GM21619 (cell line): ENCODE measurements around the gene GRIK1.
A peak's percentile ranks its signal among the peaks of the same experiment; 100 is the strongest.

ENCODE experiments used
- ATAC-seq: cut with Tn5 transposase; IDR thresholded peaks from one replicate; pipeline ENCODE4 v1.9.1; 2021; ENCODE audit not compliant: unreplicated experiment

The GRIK1 gene

DNA sequence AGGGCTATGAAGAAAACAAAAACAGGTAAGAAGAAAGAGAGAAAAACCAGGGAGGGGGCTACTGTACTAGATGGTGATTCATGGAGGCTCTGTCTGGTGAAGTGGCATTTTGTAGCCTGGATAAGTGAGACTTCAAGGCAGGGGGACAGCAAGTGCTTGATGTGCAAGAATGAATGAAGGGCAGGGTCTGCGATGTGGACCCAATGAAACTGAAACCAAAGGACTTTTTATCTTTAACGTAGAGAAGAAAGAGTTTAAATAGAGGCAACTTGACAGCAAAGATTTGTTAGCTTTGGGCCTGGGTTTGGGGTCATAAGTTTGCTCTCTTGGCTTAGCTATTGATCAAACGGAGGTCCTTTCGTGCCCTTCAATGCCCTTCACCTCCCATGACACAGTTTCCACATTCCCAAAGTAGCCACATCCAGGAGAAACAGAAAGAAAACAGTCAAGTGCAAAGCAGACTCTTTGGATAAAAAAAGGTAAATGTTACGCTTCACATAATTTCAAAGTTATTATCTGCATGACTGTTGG is 291.0 kb downstream of the GRIK1 start:
- ATAC-seq, result no peak

- ATAC-seq, result no peak
Observed at GRCh38 chr21:29647353-29647781, 292.4 kb downstream of the GRIK1 start.

DNA sequence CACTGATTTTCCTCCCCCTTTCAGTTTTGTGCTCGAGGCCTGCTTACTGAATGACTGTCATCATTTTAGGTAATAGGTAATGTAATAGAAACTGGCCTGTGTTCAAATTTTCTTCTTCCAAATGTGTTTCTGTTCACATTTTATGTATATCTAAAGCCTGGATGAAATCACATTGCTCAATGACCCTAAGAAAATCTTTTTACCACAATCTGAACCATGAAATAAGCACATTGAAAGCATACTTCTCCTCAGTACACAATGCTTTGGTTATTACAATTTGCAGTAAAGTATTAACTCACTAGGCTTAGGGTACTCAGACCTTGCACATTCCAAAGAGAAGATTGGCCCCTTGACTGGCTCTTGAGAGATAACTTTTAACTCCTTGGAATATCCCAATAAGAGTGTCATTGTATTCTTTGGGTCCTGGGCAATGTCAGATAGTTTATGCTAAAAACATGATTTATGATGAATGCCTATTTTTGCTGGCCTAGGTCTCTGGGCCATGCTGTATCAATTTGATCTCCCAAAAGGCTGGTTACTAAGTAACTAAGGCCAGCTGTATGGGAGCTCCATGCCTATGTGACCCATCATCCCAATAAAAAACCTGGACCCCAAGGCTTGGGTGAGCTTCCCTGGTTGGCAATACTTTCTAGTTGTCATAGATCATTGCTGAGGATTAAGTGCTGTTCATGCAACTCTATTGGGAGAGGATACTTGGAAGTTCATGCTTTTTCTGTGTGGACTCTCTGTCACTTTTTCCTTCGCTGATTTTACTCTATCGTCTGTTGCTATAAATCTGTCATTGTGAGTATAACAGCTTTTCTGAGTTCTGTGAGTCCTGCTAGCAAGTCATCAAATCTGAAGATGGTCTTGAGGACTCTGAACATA is 293.9 kb downstream of the GRIK1 start:
- no peak for ATAC-seq

GRCh38 chr21:29643289-29643688 is 296.5 kb downstream of the GRIK1 start:
- no peak for ATAC-seq

DNA sequence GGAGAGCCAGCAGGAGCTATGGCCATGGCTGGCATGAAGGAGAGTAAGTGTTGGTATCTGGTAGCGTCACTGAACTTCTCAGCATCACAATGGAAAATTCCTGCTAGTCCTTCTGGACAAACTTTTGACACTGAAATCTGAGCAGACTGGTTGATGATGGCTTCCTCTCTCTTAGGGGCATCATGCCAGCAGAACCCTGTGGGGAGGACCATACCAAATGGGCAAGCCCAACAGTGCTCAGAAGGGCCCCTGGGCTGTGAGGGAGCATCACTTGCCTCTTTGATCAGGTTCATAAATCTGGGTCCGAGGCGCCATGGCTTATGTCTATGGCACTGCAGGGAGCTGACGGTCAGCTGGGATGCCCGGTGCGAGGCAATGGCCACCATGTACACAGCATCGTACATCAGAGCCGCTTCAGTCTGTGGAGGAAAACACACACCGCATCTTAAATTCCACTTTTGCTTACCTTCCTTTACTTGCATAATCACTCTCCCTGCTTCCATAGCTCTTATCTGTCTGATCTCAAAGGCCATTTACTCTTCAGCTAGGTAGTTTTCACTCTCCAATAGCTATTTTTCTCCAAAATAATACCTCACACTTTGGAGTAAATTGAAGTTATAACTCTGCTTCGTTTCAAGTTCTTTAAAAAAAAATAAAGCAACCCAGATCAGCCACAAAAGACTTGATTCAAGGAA is 297.1 kb downstream of the GRIK1 start:
- no peak for ATAC-seq

DNA sequence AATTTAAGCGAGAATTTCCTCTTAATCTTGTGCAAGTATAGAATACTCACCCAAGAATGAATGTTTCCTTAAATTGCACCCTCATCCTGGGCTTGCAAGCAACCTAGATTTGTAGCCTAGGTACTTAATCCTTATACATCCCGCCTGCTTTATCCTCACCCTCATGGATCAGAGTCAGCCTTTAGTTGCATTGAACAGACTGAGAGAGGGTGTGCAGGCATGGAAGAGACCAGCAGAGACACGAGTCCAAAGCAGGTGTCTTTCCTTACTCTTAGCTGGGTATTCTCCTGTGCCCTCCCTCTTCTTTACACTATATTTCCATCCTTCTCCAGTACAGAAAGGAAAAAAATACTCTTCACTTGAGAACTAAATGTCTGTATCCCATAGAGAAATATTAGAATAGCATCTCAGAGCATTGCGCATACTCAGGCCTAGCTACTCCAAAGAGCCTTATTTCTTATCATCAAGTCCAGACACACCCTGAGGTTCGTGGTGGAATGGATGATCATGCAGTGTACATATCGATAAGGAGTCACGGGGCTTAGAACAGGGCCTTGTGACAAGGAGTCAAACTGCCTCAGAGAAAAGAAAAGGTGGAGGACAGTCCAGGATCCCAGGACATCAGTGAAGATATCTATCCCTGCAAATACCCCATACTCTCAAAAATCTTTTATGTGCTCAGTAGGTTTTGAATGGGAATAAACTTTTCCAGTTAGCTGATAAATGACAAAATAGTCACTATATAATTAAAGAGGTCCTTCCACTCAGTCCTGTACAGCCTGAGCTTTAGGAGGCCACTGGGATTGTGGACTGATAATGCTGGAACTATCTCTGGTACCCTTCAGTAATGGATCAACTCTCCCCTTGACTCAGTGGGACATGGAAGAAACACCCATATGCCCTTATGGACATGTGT is 297.9 kb downstream of the GRIK1 start:
- no peak for ATAC-seq

DNA sequence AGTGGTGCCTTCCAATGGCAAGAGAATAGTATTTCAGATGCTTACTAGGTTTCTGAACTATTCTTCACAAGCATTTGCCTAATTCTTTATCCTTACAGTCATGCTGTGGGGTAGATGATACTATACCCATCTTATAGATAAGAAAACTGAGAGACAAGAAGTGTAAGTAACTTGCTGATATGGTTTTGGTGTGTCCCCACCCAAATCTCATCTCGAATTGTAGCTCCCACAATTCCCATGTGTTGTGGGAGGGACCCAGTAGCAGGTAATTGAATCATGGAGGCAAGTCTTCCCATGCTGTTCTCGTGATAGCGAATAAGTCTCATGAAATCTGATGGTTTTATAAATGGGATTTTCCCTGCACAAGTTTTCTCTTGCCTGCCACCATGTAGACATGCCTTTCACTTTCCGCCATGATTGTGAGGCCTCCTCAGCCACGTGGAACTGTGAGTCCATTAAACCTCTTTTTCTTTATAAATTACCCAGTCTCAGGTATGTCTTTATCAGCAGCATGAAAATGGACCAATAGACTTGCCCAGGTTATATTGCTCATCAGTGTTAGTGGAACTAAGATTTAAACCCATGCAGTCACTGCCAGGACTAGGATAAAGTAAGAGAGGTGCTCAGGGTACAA is 298.7 kb downstream of the GRIK1 start:
- ATAC-seq, result no peak

DNA sequence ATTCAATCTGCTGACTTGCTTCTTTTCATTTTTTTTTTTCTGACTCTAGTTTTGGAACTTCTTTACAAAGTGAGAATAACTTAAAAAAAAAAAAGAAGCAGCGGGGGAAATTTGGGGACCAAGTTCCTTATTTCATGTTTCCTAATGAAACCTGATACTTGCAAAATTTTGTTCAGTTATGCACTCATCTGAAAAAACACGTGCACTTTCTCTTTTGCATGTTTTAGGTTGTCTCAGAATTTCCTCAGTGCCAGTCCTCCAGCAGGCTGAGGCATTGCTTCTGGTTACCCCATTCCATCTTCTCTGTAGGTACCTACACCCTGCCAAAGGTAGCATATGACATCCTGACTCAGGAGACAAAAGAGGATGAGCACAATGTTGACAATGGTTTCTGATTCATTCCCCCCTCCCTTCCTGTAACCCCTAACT is 299.7 kb downstream of the GRIK1 start:
- ATAC-seq, result peak; percentile 51

- ATAC-seq, result peak; percentile 20
Observed at GRCh38 chr21:29639366-29640079, 300.3 kb downstream of the GRIK1 start.

DNA sequence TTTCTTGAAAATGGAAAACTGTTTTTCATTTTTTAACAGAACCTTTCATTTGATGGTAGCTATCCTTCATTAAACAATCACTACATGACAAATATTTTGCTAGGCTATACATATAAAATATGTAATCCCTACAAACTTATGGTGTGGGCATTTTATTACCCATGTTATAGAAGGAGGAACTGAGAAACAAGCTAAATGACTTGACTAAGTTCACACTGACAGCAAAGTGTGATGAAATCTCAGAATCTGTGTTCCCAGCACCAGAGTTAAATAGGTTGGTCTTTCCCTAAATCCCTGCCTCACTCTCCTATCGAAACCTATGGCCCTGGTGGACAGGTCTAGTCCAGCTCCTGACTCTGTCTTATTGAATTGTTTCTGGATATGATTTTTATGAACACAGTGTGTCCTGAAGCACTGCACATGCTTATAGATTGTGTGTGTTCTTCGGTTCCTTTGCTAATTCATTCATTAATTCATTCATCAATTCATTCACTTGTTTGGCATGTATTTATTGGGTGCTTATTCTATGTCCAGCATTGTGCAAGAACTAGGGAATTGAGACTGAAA is 301.0 kb downstream of the GRIK1 start:
- ATAC-seq, result peak; percentile 48

GRCh38 chr21:29638138-29638537 is 301.7 kb downstream of the GRIK1 start:
- no peak for ATAC-seq

GRCh38 chr21:29637553-29637952 is 302.2 kb downstream of the GRIK1 start:
- ATAC-seq, result no peak

DNA sequence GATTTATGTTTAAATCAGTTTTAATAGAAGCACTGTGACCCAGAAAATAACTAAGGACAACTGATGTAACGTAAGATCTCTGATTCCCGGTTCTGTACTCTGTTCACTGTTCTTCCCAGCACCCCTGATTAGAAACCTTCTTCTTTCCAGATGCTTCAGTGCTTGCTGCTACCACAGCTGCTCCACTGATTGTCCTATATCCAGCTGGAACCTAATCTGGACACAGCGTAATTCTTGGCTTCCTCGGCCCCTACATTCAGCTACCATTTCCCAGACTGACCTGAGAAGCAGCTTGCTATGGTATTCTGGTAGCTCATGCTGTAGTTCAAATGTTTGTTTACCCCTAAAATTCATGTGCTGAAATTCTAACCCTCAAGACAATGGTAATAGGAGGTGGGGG is 302.7 kb downstream of the GRIK1 start:
- no peak for ATAC-seq

- ATAC-seq, result no peak
Observed at GRCh38 chr21:29634418-29634817, 305.4 kb downstream of the GRIK1 start.

DNA sequence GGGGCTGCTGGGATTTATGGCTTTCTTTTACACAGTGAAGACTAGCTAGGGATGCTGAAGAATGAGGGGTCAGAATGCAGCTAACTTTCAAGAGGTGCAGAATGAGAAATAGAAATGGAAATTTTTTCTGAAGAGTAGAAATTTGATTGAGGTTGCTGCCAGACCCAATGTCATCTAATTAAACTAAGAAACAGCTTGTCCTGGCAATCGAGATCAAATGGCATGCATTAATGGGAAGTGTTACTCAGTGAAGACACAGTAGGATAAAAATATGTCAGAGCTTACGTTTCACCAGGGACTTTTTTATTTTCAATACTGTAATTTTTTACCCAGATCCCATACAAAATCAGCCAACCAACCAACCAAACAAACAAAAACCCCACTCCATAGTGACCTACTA is 306.0 kb downstream of the GRIK1 start:
- no peak for ATAC-seq

DNA sequence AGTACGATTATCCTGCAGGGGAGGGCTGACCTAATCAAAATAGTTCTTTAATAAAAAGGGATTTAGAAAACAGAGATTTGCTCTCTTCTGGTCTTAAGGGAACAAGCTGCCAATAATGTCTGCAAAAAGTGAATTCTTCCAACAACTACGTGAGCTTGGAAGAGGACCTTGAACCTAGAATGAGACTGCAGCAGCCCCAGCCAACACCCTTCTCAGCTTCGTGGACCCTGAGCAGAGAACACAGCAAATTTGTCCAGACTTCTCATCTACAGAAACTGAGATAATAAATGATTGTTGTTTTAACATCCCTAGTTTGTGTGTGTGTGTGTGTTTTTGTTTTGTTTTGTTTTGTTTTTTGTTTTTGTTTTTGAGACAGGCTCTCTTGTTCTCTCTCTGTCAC is 309.4 kb downstream of the GRIK1 start:
- no peak for ATAC-seq

DNA sequence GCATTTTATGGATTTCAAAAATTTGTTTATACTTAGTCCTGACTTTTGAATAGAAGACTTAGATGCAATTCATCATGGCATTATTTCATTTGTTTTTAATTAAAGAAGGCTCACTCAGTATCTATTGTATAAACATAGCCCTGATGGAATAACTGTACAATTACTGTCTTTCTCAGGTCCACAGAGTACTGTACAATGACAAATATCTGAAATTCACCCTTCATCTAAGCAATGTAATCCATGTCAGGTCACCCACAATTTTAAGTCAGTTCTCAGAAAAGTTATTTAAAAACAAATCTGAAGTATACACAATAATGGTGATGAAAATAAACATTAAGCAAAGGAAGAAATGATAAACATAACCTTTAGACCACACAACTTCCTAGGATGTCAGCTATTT is 311.9 kb downstream of the GRIK1 start:
- ATAC-seq, result no peak

DNA sequence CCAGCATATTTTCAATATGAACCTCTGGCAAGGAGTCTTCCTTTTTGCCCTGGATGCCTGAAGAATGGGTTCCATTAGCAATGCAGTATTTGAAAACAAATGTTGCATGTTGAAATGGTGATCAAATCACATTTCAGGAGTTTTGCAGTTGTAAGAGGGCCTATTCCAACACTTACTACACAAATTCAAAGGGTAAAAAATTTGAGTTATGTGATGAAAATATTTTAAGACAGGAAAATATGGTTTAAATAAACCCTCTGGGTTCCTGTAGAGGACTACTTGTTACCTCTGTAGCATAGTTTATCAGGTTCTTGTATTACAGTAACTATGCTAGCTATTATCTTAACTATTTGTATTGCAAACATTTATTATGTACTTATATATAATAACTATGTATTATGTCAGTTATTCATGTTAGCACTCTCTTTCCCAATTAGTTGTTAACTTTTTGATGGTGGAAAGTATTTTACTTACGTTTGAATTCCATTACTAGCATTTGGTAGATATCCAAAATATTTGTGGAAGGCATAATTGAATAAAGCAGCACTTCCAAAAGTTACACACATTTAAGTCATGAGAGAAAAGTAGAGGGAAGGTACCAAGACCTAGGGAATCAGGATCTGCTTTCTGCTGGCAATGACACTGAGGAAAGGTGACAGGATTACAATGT is 312.9 kb downstream of the GRIK1 start:
- ATAC-seq, result no peak

DNA sequence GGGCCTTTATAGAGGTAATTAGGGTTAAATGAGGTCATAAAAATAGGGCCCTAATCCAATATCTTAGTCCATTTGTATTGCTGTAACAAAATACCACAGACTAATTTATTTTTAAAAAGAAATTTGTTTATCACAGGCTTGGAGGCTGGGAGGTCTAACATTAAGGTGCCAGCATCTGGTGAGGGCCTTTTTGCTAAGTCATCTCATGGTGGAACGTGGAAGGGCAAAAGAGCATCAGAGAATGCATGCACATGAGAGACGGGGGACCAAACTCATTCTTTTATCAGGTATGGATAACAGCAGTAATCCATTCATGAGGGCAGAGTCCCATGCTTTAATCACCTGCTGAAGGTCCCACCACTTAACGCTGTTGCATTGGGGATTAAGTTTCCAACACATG is 313.8 kb downstream of the GRIK1 start:
- ATAC-seq, result no peak
